ENCODE measurements around the gene SMPD4. TPM values are rescaled to one million over a fixed set of nuclear protein-coding genes. Genes with fewer than 3 reads are reported as not detected.
A peak's percentile ranks its signal among the peaks of the same experiment; 100 is the strongest.
"Not testable (repeated sequence)": the region's sequence is repeated elsewhere in the genome, so short reads cannot be mapped to it uniquely, and the experiment has no call there.

SMPD4 gene
- polyA plus RNA-seq, 10 donors, result 30.2 to 47.5 (median 36.6) TPM

DNA sequence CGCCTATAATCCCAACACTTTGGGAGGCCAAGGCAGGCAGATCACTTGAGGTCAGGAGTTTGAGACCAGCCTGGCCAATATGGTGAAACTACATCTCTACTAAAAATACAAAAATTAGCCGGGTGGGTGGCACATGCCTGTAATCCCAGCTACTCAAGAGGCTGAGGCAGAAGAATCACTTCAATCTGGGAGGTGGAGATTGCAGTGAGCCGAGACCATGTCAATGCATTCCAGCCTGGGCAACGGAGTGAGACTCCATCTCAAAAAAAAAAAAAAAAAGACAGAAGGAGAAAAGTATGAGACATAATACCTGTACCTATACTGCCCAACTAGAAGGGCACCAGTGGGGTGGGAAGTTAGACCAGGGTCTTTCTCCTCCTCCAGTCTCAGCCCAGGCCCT, 22.0 kb downstream of the SMPD4 start:
- DNase-seq, result not testable (repeated sequence)

DNA sequence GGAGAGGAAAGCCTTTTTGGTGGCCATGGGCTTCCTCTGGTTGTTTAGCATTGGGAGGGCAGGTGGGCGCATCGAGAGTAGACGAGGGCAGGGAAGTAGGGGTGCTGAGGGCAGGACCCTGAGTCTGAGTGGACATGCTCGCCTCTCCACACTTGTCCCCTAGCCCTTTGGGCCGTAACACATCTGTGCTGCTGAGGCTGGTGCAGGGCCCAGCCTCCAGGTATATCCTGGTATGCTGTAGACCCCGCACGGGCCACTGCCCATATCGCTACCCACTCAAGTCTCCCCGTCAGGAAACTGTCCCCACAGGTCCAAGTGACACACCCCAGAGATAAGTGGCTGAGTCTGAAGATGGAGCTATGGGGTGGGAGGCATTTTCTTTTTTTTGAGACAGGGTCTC, 22.8 kb downstream of the SMPD4 start:
- no peak for DNase-seq

DNA sequence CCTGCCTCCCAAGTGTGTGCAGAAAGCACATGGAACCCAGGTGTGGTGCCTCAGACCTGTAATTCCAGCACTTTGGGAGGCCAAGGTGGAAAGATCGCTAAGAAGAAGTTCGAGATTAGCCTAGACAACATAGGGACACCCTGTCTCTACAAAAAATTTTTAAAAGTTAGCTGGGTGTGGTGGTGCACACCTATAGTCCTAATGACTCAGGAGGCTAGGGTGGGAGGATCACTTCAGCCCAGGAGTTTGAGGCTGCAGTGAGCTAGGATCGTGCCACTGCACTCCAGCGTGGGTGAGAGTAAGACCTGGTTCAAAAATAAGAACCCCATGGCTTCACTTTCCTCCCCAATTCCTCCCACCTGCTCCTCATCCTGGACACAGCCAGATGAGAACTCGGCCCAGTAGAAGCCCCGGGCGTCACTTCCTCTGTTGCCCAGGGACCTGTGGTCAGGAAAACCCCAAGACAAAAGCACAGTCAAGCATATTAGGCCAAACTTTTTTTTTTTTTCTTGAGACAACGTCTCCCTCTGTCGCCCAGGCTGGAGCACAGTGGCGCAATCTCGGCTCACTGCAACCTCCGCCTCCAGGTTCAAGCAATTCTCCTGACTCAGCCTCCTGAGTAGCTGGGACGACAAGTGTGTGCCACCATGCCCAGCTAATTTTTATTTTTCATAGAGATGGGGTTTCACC, 23.4 kb downstream of the SMPD4 start:
- DNase-seq, result not testable (repeated sequence)

DNA sequence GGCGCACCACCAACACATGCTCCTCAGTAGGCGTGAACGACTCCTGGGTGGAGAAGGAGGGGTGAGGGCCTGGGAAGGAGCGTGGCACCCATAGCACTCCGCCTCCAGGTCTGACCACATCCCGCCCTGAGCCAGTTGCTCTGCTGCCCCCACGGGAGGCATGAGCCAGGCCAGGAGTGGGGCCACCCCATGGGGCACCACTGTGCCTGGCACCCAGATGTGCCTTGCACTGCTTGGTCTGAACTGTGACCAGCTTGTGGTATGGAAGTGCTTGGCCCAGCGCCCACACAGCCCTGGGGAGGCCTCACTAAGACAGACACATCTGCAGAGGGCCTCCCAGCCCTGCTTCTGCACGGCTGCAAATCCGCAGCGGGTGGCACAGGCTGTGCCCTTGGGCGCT, 24.0 kb downstream of the SMPD4 start:
- not testable (repeated sequence) for DNase-seq

DNA sequence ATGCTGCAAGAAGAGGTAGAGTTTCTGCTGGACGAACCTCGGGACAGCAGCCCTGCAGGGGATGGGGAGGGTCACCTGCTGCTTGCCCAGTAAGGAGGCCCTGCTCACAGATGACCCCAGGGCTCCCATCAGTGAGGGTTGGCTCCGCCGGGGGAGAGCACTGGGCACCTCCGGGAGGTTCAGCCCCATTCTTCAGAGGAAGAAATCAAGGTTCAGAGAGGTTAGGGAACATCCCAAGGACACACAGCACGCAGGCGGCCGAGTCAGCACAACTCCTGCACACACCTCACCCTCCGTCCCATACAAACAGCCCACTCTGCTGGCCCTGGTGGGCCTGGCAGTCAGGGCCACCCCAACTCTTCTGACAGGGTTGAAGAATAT, 24.8 kb downstream of the SMPD4 start:
- no peak for DNase-seq

DNA sequence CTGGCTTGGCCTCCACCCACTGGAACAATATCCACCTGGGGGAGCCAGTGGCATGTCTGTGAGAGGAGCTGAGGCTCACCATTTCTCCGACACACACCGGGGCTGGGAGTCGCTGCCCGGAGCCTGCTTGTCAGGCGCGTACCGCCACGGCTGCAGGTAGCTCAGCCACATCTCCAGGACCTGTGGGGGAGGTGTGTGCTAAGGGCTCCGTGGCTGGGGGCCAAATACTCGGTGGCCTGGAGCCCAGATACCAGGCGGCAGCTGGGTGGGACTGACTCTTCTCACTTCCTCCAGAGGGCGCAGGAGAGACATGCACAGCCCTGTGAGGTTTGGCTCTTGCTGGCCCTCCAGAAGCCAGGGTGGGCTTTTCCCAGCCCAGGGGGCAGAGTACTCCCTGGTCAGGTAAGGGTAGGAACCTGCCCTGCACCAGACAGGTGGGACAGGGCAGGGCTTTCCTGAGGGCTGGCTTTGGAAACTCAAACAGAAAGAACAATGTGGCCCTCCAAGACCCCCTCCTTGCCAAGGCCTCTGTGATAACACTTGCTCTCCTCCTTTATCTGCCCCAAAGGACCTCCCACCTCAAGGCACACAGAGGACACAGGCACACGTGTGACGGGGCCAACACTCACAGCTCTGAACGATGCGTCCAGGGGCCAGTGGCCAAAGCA, 25.3 kb downstream of the SMPD4 start:
- DNase-seq, result peak; percentile 7 to 28 (median 10)

DNA sequence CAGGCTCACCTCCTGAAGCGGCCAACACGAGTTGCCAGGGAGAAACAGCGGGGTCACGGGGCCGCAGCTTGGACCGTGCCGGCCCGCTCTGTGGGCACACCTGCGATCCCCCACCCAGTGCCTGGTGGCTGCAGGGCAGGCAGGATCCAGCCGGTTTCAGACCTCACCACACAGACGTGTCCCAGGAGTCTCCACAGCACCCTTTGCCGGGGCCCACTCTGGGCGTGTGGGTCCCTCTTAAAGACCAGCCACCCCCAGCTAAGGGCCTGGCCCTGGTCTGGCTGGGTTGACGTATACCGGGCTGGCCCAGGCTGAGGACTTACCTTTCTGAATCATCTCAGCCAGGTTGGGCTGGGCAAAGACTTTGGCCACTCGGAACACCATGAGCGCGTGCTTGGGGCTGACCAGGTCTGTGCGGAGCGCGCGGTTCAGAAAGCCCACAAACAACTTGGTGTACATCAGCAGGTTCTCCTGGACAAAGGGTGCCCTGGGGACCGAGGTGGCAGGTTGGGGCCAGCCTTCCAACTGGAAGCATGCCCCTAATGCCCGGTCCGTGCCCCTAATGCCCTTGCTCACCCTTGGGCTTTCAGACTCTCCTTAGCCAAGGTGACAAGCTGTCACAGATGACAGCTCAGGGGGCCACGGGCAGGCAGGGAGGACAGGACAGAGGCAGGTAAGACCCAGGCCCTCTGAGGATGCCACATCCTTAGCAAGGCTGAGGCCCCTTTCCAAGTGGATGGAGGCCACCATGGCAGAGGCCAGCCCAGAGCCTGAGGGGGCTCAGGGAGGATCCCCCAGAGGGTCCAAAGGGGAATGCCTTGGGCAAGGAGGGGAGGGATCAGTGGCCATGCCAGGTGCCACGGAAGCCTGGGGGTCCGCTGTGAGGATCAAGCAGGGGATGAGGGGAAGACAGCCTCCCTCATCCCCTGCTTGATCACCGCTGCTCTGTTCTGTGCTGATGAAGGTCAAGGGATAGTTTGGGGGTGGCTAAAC, 26.3 kb downstream of the SMPD4 start:
- no peak for DNase-seq

DNA sequence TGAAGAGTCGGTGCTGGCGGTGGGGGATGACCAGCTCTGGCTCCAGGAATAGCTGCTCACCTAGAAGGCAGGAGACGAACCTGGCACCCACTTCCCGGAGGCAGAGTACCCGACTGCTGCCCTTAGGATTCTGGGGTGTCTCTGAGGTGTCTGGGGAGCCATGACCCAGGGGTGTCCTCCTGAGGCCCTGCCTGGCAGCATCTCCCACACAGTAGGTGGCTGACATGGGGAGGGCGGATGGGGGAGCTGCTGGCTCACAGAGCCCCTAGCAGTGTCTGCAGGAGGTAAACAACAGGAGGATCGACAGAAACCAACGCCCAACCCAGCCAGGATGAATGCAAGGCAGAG, 27.0 kb downstream of the SMPD4 start:
- DNase-seq, result not testable (repeated sequence)

DNA sequence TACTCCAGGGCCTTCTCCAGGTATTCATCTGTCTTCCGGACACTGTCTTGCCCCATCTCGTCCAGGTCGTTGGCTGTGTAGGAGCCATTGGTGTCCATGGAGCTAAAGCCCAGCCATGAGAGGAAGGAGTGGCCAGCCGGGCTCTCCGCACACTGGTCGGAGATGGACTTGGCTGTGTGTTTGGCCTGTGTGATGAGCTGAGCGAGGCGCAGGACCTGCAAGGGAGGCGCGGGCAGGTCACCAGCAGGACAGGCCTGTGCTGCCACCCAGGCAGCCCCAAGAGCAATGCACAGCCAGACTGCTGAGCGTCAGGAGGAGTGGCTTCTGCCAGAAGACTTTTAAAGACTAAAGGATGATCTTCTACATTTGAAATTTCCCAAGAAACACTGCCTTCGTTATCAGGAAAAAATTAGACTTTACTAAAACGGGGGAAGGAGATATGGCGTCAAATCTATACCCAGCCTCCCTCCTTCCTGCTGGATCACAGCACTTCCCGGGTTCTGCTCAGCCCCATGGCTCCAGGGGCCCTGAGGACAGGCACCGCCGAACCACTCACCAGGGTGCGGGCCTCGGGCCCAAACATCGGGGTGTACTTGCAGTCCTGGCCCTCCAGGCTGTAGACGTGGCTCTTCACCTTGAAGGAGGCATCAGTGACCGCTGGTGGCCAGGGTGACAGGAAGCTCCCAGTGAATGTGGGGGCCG, 27.5 kb downstream of the SMPD4 start:
- DNase-seq, result not testable (repeated sequence)

DNA sequence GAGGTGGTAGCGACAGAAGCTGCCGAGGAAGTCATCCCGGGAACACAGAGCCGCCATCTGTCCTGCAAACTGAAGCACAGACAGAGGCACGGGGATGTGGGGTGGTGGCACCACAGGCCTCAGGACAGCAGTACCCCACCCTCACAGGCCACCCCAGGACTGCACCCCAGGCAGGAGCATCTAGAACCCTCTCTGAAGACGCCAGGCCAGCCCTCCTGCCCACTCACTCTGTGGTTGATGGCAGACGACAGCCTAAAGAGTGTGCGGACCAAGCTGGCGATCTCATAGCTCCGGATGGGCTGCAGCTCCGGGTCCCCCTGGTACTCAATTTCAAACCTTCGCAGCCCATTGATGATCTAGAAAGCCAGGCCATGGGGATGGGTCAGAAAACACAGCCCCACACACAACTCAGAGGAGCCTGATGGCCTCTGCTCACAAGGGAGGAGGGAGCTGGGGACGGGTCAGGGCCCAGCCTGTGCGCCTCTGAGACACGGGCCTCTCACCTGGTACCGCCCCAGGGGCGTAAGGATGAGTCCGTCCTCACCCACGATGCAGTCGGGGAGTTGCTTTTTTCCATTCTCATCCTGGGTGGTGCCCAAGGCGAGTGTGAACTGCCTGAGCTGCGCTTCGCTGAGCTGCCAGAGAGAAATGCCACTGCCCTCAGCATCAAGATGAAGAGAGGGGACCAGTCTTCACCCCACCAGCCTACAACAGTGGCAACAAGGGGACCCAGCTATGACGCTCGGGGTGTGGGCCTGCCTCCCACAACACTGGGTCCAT, 28.4 kb downstream of the SMPD4 start:
- no peak for DNase-seq

DNA sequence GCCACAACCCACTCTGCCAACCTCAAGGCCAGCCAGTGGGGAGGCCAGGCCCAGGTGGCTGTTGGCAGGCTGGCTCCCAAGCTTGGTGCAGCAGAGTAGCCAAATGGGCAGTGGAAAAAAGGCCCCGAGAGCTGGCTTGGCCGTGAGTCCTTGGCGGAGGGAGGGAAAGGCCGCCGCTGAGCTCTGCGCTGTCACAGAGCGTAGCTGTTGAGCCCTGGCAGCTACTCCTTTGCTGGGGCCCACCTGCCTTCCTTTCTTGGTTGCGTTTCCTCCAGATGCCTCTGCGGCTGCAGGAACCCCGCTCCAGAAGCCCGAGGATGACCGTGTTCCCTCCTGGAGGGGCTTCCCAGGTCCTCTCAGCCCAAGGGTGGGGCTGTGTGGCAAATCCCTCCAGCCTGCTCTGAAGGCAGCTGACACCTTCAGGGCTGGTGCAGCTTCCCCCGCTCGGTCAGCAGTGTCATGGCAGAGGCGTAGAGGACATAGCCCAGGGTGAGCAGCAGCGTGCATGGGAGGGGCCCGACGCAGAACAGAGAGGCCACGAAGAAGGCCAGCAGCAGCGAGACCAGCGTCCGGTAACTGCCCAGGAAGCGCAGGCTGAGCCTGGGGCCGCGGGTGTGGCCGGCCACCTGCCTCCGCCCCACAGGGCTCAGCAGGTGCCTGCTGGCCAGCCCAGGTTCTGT, 29.1 kb downstream of the SMPD4 start:
- not testable (repeated sequence) for DNase-seq

DNA sequence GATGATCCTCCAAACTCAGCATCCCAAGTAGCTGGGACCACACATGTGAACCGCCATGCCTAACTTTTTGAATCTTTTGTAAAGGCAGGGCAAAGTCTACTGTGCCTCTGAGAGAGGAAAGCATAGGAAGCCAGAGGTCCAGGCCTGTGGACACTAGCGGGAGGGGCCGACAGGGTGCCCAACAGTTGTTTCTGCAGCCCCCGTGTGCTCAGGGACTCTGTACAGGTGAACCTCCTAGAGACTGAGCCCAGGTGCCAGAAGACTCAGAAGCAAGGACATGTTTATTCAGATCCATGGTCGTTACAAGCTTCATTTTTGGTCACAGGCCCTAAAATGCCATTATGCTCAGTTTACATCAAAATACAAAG, 30.3 kb downstream of the SMPD4 start:
- DNase-seq, result not testable (repeated sequence)

DNA sequence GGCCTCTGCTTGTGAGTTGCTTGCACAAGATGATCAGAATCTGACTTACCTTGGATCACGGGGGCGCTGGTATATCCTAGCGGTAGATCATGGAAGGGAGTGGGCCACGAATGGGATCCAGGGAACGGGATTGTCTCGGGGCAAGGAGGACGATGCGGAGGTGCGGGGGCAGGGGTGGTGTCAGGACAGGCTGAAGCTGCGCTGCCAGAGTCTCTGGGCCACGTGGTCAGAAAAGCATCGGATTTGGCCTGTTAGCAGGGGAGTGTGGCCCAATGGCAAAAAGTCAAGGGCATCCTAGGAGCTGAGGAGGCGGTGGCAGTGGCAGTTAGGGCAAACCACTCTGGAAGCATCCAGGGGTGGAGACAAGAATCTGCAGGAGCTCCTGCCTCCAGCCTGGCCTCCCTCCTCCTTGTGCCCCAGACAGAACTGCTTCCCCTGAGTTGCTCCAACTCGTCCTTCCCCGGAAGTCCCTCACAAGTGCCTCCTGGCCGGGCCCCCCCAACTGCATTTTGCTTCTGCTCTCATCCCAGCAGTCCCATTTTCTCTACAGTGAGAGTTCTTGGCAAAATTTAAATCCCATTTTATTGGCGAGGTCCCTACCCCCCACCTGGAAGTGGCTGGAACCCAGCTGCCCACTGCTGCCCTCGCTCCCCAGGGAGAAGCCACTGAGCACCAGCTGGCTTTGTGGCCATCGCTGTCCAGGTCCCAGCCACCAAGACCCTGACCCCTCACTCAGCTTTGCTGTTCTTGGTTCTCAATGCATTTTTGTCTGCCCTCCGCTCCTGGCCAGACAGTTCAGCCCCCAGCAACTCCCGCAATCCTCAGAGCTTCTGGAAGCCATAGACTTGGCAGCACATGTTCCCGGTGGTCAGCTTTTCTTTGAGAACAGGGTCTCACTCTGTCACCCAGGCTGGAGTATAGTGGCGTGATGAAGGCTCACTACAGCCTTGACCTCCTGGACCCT, 30.9 kb downstream of the SMPD4 start:
- DNase-seq, result no peak

DNA sequence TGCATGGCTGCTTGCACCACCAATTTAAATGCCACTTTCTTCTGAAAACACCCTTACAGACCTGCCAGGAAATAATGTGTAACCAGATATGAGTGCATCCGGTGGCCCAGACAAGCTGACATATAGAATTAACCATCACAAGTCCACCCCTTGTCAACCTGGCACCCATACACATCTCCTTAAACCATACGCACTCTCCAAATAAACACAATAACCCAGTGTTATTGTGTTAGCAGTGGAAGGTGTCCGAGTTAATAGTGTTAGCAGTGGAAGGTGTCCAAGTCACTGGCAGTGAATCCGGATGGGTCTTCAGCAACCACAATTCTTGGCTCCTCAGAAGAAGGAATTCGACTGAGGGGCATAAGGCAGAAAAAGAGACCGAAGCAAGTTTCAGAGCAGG, 32.9 kb downstream of the SMPD4 start:
- DNase-seq, result not testable (repeated sequence)

DNA sequence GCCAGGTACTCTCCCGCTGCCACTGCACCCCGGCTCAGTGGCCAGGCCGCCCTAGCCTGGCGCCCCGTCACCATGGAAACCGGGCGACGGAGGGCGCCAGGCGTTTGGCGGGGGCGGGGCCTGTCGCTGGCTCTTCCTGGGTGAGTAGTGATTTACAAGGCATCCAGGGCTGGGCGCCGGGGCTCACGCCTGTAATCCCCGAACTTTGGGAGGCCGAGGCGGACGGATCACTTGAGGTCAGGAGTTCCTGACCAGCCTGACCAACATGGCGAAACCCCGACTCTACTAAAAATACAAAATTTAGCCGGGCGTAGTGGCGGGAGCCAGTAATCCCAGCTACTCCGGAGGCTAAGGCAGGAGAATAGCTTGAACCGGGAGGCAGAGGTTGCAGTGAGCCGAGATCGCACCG, 36.4 kb downstream of the SMPD4 start, which contains the start of gene CCDC74B:
CCDC74B (minus strand) TSS at position 107 of the 409 bp plus-strand sequence. CDS start 116 bp downstream, outside the sequence.
- peak; percentile 16 to 35 (median 16) for DNase-seq

DNA sequence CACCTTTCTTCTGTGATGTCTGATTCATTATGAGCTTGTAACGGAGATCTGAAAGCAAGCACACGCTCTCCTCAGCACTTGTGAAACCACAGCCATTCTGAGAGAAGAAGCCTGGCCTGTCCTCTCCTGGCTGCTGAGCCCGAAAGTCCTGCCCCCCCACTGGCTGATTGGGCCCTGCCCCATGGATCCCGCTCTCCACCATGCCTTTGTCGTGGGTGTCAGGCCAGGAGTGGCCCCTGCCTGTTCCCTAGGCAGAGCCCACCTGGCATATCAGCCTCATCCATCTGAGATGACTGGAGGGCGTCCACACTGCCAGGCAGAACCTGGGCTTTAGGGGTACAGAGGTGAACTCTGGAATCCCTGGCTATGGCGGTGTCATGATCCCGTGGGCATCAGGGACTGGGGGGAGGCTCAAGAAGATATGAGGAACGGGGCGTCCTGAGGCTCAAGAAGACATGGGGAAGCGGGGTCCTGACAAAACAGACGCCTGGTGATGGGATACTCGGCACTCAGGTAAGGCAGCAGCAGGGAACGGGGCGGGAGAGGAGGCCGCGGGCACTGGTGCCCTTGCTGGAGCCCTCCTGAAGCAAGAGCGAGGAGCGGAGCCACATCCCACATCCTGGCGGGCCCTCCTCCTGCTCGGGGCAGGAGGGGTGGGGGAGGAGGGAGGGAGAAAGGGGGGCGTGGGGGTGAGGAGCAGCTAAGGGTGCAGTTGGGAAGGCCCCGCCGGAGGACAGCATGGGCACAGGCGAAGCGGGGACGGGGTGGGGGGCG, 37.9 kb downstream of the SMPD4 start:
- not testable (repeated sequence) for DNase-seq

DNA sequence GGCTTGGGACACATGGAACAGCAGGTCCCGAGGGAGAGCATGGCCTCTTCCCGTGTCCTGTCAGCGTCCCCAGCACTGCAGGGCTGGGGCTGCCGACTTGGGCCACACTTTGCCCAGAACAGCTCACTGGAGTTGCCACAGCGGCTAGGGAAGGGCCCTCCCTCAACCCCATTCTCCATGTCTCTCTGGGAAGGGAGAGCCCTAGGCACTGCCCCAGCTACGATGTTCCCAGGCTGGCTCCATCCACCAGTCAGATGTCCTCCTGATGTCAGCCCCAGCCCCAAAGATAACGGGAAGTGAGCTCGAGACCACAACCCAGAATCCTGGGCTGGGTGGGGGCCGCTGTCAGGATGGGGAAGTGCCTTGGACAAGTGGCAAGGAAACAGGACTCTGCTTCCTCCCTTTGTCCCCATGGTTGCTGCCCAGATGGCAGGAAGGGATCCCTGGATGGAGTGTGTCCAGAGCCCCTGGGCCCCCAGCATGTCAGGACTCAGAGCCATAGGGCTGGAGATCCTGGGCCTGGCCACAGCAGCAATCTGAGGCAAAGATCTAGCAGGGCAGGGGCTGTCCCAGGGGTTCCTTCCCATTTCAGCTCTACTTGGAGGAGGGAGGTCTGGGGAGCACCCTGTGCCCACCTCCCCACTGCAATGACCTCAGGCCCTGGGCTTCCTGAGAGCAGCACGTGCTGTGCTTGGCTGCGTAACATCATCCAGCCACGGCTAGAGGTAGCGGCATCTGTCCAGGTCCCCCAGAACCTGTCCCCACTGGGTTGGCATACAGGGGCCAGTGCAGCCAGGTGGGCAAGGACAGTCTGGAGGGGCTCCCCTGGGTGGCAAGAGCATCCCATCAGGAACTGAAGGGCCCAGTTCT, 38.8 kb downstream of the SMPD4 start:
- not testable (repeated sequence) for DNase-seq

Data from muscle of back (tissue), 11 donors.